GM10266 (cell line): ENCODE results near the gene IDUA.

Experiments used
- DNase-seq: peaks from one replicate; pipeline ENCODE4 v3.0.0; 2012; ENCODE audit errors: extremely low spot score
- CTCF ChIP-seq: IDR thresholded peaks from 2 replicates; pipeline ENCODE4 v1.5.1; 2012; ENCODE audit warnings: mild to moderate bottlenecking, low read depth; ENCODE audit not compliant: control insufficient read depth, insufficient read depth; ENCODE audit errors: missing control alignments

Gene IDUA

GRCh38 chr4:1015179-1015578, 28.3 kb downstream of the IDUA start:
- peak; percentile 4 for TF ChIP-seq CTCF
- no peak for DNase-seq

GRCh38 chr4:1015746-1016145, 28.9 kb downstream of the IDUA start:
- TF ChIP-seq CTCF: no peak
- no peak for DNase-seq

- DNase-seq: no peak
- TF ChIP-seq CTCF: no peak
Observed at GRCh38 chr4:1017211-1017610, 30.4 kb downstream of the IDUA start.

DNA sequence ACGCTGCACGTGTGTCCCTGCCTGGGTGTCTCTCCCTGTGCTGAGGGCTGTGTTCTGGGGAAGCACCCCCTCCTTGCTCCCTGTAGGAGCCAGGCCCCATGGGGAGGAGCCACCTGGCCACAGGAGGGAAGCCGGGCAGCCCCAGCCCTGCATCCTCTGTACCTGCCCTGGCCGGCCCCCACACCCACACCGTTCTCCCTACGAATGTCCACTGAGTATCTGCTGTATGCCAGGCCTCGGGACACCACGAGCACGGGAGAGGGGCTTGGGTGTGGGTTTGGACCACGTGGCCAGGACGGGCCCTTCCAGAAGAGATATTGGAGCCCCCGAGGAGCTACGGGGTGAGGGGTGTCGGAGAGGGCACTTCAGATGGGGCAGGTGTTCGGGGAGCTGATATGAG, 30.9 kb downstream of the IDUA start:
- no peak for TF ChIP-seq CTCF
- no peak for DNase-seq

DNA sequence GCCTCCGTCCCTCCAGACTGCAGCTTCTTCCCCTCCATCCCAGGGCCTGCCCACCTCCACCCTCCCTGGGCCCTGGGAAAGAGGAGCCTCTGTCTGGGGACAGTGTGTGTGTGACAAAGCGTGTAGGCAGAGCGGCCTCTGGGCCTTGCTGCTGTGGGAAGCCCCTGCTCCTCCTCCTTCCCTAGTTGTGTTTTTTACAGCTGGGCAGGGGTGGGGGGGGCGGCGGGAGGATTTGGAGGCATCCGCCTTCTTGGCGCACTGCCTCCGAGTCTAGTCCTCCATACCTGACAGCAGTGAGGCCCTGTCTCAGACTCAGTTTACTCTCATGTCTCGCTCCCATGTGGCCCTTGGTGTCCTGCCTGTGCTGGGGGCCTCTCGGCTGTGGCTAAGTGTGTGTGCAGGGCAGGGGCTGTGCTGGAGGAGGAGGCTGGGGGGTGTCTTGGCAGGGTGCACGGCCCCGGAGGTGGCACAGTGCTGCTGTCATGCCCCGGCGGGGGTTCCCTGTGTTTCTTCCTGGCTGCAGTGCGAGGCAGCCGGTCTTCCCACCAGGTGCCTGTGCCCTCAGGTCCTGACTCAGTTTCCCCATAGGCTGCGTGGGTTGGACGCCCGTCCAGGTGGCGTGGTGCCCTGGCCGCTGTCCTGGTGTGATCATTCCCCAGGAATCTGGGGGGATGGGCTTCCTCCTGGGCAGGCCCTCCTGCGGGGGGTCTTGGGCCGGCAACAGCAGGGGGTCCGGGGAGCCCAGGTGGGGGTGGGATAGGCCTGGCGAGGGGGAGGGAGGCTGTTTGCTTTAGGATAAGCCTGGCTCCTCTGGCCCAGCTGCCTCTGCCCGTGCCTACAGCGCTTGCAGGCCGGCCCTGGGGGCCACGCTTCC, 31.5 kb downstream of the IDUA start:
- no peak for DNase-seq
- TF ChIP-seq CTCF: no peak

DNA sequence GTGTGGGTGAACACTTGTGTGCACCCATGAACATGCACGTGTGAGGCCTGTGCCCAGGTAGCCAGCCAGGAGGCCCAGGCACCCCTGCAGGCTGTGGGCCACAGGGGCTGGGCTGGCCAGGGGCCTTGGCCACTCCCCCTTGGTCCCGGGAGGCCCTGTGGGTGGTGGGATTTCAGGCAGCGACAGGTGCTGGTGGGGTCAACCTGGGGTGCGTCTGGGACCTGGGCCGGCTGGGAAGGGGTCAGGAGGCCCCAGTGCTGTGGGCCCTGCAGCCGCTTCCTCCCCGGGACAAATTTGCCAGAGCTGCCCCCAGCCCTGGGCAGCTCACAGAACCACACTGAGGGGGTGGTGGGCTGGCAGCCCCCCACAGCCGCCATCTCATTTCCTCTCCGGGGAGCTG, 32.5 kb downstream of the IDUA start:
- TF ChIP-seq CTCF: no peak
- no peak for DNase-seq

- TF ChIP-seq CTCF: no peak
- no peak for DNase-seq
Observed at GRCh38 chr4:1019729-1020470, 33.1 kb downstream of the IDUA start.
